22Rv1 (cell line): ENCODE results near the gene UBL5.

Experiments
- CTCF ChIP-seq: fragments of 450-650 bp; IDR thresholded peaks from 2 replicates; pipeline ENCODE4 v1.5.1; 2017; ENCODE audit warnings: mild to moderate bottlenecking
- ZFX ChIP-seq: fragments of 450-650 bp; IDR thresholded peaks from 2 replicates; pipeline ENCODE4 v1.6.1; 2017; ENCODE audit warnings: antibody characterized with exemption, borderline replicate concordance

- no peak for TF ChIP-seq CTCF
- TF ChIP-seq ZFX = no peak
Measured at GRCh38 chr19:9875796-9876195, 48.1 kb downstream of the UBL5 start.
